ENCODE measurements around the gene LCOR.

DNA sequence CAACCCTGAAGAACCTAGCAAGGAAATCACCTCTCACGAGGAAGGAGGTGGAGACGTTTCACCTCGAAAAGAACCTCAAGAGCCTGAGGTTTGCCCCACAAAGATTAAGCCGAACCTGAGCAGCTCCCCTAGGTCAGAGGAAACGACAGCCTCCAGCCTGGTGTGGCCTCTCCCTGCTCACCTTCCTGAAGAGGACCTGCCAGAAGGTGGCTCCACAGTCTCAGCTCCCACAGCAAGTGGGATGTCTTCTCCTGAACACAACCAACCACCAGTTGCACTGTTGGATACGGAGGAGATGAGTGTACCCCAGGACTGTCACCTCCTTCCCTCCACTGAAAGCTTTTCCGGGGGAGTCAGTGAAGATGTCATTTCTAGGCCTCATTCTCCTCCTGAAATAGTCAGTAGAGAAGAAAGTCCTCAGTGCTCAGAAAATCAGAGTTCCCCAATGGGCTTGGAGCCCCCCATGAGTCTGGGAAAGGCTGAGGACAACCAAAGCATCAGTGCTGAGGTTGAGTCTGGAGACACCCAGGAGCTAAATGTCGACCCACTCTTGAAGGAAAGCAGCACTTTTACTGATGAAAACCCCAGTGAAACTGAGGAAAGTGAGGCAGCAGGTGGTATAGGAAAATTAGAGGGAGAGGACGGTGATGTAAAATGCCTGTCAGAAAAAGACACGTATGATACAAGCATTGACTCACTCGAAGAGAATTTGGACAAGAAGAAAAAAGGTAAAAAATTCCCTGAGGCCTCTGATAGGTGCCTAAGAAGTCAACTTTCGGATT lies 150.2 kb downstream of the LCOR start:
- TF ChIP-seq, protein P1, sequence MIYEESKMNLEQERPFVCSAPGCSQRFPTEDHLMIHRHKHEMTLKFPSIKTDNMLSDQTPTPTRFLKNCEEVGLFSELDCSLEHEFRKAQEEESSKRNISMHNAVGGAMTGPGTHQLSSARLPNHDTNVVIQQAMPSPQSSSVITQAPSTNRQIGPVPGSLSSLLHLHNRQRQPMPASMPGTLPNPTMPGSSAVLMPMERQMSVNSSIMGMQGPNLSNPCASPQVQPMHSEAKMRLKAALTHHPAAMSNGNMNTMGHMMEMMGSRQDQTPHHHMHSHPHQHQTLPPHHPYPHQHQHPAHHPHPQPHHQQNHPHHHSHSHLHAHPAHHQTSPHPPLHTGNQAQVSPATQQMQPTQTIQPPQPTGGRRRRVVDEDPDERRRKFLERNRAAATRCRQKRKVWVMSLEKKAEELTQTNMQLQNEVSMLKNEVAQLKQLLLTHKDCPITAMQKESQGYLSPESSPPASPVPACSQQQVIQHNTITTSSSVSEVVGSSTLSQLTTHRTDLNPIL (CRISPR knock-in tag; IDR thresholded peaks at IDR 0.05; ENCODE audit: low read depth): no peak
- TF ChIP-seq, protein P2, sequence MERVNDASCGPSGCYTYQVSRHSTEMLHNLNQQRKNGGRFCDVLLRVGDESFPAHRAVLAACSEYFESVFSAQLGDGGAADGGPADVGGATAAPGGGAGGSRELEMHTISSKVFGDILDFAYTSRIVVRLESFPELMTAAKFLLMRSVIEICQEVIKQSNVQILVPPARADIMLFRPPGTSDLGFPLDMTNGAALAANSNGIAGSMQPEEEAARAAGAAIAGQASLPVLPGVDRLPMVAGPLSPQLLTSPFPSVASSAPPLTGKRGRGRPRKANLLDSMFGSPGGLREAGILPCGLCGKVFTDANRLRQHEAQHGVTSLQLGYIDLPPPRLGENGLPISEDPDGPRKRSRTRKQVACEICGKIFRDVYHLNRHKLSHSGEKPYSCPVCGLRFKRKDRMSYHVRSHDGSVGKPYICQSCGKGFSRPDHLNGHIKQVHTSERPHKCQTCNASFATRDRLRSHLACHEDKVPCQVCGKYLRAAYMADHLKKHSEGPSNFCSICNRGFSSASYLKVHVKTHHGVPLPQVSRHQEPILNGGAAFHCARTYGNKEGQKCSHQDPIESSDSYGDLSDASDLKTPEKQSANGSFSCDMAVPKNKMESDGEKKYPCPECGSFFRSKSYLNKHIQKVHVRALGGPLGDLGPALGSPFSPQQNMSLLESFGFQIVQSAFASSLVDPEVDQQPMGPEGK (CRISPR knock-in tag; IDR thresholded peaks at IDR 0.05; ENCODE audit: borderline replicate concordance): no peak
- TF ChIP-seq OSR1 (CRISPR knock-in tag; IDR thresholded peaks at IDR 0.05): no peak
- TF ChIP-seq, protein P3, sequence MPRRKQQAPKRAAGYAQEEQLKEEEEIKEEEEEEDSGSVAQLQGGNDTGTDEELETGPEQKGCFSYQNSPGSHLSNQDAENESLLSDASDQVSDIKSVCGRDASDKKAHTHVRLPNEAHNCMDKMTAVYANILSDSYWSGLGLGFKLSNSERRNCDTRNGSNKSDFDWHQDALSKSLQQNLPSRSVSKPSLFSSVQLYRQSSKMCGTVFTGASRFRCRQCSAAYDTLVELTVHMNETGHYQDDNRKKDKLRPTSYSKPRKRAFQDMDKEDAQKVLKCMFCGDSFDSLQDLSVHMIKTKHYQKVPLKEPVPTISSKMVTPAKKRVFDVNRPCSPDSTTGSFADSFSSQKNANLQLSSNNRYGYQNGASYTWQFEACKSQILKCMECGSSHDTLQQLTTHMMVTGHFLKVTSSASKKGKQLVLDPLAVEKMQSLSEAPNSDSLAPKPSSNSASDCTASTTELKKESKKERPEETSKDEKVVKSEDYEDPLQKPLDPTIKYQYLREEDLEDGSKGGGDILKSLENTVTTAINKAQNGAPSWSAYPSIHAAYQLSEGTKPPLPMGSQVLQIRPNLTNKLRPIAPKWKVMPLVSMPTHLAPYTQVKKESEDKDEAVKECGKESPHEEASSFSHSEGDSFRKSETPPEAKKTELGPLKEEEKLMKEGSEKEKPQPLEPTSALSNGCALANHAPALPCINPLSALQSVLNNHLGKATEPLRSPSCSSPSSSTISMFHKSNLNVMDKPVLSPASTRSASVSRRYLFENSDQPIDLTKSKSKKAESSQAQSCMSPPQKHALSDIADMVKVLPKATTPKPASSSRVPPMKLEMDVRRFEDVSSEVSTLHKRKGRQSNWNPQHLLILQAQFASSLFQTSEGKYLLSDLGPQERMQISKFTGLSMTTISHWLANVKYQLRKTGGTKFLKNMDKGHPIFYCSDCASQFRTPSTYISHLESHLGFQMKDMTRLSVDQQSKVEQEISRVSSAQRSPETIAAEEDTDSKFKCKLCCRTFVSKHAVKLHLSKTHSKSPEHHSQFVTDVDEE (CRISPR knock-in tag; IDR thresholded peaks at IDR 0.05): no peak
- TF ChIP-seq TOX (CRISPR knock-in tag; IDR thresholded peaks at IDR 0.05; ENCODE audit: borderline replicate concordance): no peak
- TF ChIP-seq ZFP3 (CRISPR knock-in tag; IDR thresholded peaks at IDR 0.05): no peak
- TF ChIP-seq BACH2 (CRISPR knock-in tag; IDR thresholded peaks at IDR 0.05; ENCODE audit: borderline replicate concordance): no peak
- no peak for TF ChIP-seq SNAI2 (CRISPR knock-in tag; IDR thresholded peaks at IDR 0.05)
- no peak for TF ChIP-seq RARB (CRISPR knock-in tag; IDR thresholded peaks at IDR 0.05)
- TF ChIP-seq, protein P4, sequence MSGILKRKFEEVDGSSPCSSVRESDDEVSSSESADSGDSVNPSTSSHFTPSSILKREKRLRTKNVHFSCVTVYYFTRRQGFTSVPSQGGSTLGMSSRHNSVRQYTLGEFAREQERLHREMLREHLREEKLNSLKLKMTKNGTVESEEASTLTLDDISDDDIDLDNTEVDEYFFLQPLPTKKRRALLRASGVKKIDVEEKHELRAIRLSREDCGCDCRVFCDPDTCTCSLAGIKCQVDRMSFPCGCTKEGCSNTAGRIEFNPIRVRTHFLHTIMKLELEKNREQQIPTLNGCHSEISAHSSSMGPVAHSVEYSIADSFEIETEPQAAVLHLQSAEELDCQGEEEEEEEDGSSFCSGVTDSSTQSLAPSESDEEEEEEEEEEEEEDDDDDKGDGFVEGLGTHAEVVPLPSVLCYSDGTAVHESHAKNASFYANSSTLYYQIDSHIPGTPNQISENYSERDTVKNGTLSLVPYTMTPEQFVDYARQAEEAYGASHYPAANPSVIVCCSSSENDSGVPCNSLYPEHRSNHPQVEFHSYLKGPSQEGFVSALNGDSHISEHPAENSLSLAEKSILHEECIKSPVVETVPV (CRISPR knock-in tag; IDR thresholded peaks at IDR 0.05): no peak
- TF ChIP-seq, protein P5, sequence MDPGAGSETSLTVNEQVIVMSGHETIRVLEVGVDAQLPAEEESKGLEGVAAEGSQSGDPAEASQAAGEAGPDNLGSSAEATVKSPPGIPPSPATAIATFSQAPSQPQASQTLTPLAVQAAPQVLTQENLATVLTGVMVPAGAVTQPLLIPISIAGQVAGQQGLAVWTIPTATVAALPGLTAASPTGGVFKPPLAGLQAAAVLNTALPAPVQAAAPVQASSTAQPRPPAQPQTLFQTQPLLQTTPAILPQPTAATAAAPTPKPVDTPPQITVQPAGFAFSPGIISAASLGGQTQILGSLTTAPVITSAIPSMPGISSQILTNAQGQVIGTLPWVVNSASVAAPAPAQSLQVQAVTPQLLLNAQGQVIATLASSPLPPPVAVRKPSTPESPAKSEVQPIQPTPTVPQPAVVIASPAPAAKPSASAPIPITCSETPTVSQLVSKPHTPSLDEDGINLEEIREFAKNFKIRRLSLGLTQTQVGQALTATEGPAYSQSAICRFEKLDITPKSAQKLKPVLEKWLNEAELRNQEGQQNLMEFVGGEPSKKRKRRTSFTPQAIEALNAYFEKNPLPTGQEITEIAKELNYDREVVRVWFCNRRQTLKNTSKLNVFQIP (CRISPR knock-in tag; IDR thresholded peaks at IDR 0.05; ENCODE audit: borderline replicate concordance, low read depth): no peak
- TF ChIP-seq GLIS3 (CRISPR knock-in tag; IDR thresholded peaks at IDR 0.05): no peak
- TF ChIP-seq ESRRG (CRISPR knock-in tag; IDR thresholded peaks at IDR 0.05): no peak

All from SK-N-SH treated with all-trans-retinoic acid at 6 μM for 48 hours (cell line).